CD4-positive, CD25-positive, alpha-beta regulatory T cell (primary cell): Measurements from ENCODE around the gene PRLR. TPM values are rescaled to one million over a fixed set of nuclear protein-coding genes. Genes with fewer than 3 reads are reported as not detected.

ENCODE experiments used
- polyA plus RNA-seq, 4 donors: library from polyadenylated mRNA; unstranded; fragments of 300-500 nt; fragmentation: Illumina TruSeq; gene quantifications; one replicate each; pipeline ENCODE4 v1.2.3, GENCODE V29; 2021
- total RNA-seq: library from RNA; stranded (reverse); gene quantifications from one replicate; pipeline ENCODE4 v1.2.3, GENCODE V29; 2022

The PRLR gene
- total and polyA plus RNA-seq, 5 donors from 2014 or later: not detected

Other genes with a start within 250 kb of the PRLR start
- gene AGXT2, start 182.5 kb downstream of the PRLR start, total RNA-seq: not detected
- not detected for gene AGXT2, start 182.5 kb downstream of the PRLR start, polyA plus RNA-seq